MM.1S (cell line): ENCODE results near the gene EDAR.

Experiments used
- DNase-seq: peaks from one replicate; pipeline ENCODE4 v3.0.0-alpha.2; 2015
- H2AFZ ChIP-seq: fragments of 300-600 bp; sonication (generic); 2 replicates; pipeline ENCODE4 v1.6.0; 2016; ENCODE audit warnings: antibody characterized with exemption, low read length
- H3F3A ChIP-seq: fragments of 300-600 bp; sonication (generic); 2 replicates; pipeline ENCODE4 v1.6.1; 2016; ENCODE audit warnings: mild to moderate bottlenecking, antibody characterized with exemption, low read length, moderate library complexity, mixed read lengths; ENCODE audit not compliant: insufficient read depth
- H3K27ac ChIP-seq: fragments of 300-600 bp; sonication (generic); 2 replicates; pipeline ENCODE4 v1.5.1; 2016; ENCODE audit warnings: mild to moderate bottlenecking, low read length
- H3K27me3 ChIP-seq: fragments of 300-600 bp; sonication (generic); replicated peaks from 2 replicates; pipeline ENCODE4 v1.6.0; 2016; ENCODE audit warnings: low read length; ENCODE audit not compliant: insufficient read depth
- H3K36me3 ChIP-seq: fragments of 300-600 bp; sonication (generic); replicated peaks from 2 replicates; pipeline ENCODE4 v1.6.1; 2016; ENCODE audit warnings: mild to moderate bottlenecking, low read length, mixed read lengths; ENCODE audit not compliant: insufficient read depth
- H3K4me1 ChIP-seq: fragments of 300-600 bp; sonication (generic); 2 replicates; pipeline ENCODE4 v1.6.1; 2016; ENCODE audit warnings: low read length, mixed read lengths
- H3K4me2 ChIP-seq: fragments of 300-600 bp; sonication (generic); 2 replicates; pipeline ENCODE4 v1.6.0; 2016; ENCODE audit warnings: low read depth, low read length
- H3K4me3 ChIP-seq: fragments of 300-600 bp; sonication (generic); 2 replicates; pipeline ENCODE4 v1.5.1; 2016; ENCODE audit warnings: low read length, mixed read lengths
- H3K79me2 ChIP-seq: fragments of 300-600 bp; sonication (generic); 2 replicates; pipeline ENCODE4 v1.6.1; 2016; ENCODE audit warnings: mixed run types, low read length, mixed read lengths
- H3K9ac ChIP-seq: fragments of 300-600 bp; sonication (generic); 2 replicates; pipeline ENCODE4 v1.6.1; 2016; ENCODE audit warnings: low read length, mixed read lengths
- H3K9me2 ChIP-seq: fragments of 300-600 bp; sonication (generic); replicated peaks from 2 replicates; pipeline ENCODE4 v1.6.1; 2016; ENCODE audit warnings: mild to moderate bottlenecking, low read length, mixed read lengths; ENCODE audit not compliant: insufficient read depth
- H3K9me3 ChIP-seq: fragments of 300-600 bp; sonication (generic); replicated peaks from 2 replicates; pipeline ENCODE4 v1.6.1; 2016; ENCODE audit warnings: mild to moderate bottlenecking, low read length, mixed read lengths; ENCODE audit not compliant: insufficient read depth
- H4K20me1 ChIP-seq: fragments of 300-600 bp; sonication (generic); 2 replicates; pipeline ENCODE4 v1.6.1; 2016; ENCODE audit warnings: mild to moderate bottlenecking, low read length, moderate library complexity, mixed read lengths; ENCODE audit not compliant: insufficient read depth
- EZH2 ChIP-seq: fragments of 300-600 bp; sonication (generic); optimal IDR thresholded peaks from 2 replicates; pipeline ENCODE3; 2017; ENCODE audit warnings: low read depth, mild to moderate bottlenecking, antibody characterized with exemption, low read length, mixed read lengths
- EZH2phosphoT487 ChIP-seq: fragments of 300-600 bp; sonication (generic); IDR thresholded peaks from 2 replicates; pipeline ENCODE4 v1.6.1; 2018; ENCODE audit warnings: antibody characterized with exemption, low read length
- TF ChIP-seq, protein P1 (sequence below): fragments of 300-600 bp; sonication (generic); IDR thresholded peaks from 2 replicates; pipeline ENCODE4 v1.5.1; 2016; ENCODE audit warnings: antibody characterized with exemption, low read length, mixed read lengths

The EDAR gene

DNA sequence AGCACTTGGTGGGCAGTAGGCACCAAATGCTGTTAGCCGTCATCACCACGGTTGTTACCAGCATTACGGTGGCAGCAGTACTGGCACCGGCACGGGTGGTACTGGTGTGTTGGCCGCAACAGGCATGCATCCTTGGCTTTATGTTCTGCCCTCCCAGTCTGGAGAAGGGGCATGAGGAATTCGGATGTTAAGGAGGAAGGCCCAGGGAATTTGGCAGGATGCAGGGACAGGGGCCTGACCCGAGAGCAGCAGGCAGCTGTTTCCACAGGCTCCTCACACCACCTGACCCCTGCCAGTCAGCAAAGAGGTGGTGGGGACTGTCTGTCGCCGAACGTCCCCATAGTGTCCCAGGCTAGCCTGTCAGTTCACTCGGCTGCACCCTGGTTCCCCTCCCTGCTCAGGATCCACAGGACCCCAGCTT is 79.0 kb downstream of the EDAR start:
- Histone ChIP-seq H3K4me2 (no peak overlapping the region), H3K36me3 (no peaks in the 10 kb centered on the region), H3K9me3 (no peaks in the 10 kb centered on the region), H4K20me1 (no peaks in the 10 kb centered on the region), H2AFZ (no peak overlapping the region), H3K79me2 (no peaks in the 10 kb centered on the region), H3K27me3 (no peaks in the 10 kb centered on the region), H3K27ac (no peak overlapping the region), H3K4me3 (no peak overlapping the region), H3F3A (no peaks in the 10 kb centered on the region), H3K9ac (no peak overlapping the region), H3K9me2 (no peaks in the 10 kb centered on the region), H3K4me1 (no peaks in the 10 kb centered on the region)
- no peak for DNase-seq
- TF ChIP-seq EZH2phosphoT487 (no peak), EZH2 (no peak)
- TF ChIP-seq, protein P1, sequence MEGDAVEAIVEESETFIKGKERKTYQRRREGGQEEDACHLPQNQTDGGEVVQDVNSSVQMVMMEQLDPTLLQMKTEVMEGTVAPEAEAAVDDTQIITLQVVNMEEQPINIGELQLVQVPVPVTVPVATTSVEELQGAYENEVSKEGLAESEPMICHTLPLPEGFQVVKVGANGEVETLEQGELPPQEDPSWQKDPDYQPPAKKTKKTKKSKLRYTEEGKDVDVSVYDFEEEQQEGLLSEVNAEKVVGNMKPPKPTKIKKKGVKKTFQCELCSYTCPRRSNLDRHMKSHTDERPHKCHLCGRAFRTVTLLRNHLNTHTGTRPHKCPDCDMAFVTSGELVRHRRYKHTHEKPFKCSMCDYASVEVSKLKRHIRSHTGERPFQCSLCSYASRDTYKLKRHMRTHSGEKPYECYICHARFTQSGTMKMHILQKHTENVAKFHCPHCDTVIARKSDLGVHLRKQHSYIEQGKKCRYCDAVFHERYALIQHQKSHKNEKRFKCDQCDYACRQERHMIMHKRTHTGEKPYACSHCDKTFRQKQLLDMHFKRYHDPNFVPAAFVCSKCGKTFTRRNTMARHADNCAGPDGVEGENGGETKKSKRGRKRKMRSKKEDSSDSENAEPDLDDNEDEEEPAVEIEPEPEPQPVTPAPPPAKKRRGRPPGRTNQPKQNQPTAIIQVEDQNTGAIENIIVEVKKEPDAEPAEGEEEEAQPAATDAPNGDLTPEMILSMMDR: no peak

DNA sequence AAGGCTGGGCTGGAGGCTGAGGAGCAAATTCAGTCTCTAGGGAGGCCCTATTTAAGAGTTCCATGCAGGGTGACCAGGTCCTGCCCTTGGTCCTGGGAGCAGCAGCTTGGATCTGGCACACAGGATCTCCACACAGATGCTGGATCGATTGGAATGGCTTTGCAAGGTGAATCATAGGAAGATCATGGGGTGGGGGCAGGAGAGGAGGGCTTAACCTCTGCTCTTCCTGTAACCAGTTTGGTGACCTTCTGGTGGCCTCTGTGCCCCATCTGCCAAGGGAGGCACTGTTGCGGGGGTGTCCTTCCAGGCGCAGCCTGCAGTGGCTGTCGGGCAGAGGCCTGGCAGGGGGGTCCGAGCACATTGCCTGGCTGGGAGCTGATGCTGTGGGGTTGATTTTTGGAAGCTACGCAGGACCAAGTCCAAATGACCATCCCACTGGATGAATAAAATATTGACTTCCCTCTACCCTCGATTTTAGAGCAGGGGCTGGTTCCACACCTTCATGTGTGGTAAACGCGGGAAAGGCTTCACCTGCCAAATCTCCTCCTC is 79.7 kb downstream of the EDAR start:
- Histone ChIP-seq H3F3A (no peaks in the 10 kb centered on the region), H3K4me1 (no peaks in the 10 kb centered on the region), H3K9me3 (no peaks in the 10 kb centered on the region), H3K9ac (no peak overlapping the region), H3K4me2 (no peak overlapping the region), H4K20me1 (no peaks in the 10 kb centered on the region), H3K79me2 (no peaks in the 10 kb centered on the region), H2AFZ (no peak overlapping the region), H3K4me3 (no peak overlapping the region), H3K27me3 (no peaks in the 10 kb centered on the region), H3K36me3 (no peaks in the 10 kb centered on the region), H3K9me2 (no peaks in the 10 kb centered on the region), H3K27ac (no peak overlapping the region)
- DNase-seq: no peak
- no peak for TF ChIP-seq EZH2phosphoT487
- TF ChIP-seq EZH2: no peak
- TF ChIP-seq, protein P1: no peak

DNA sequence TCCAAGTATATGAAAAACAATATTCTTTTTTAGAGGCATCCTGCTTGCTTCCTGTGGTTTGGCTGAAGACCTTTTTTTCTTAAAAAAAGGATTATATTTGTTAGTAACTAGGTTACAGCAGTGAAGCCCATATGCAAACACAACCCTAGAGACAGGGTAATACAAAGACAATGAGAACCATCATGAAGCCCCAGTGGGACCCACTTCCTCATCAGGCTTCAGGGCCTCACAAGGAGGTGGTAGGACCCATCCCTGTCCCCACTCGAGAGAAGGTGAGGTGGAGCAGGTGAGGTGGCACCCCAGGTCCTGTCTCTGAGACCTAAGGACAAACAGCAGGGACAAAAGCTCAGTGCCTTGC is 80.3 kb downstream of the EDAR start:
- no peak overlapping the region for H2AFZ ChIP-seq
- no peaks in the 10 kb centered on the region for H3K79me2 ChIP-seq
- H4K20me1 ChIP-seq: no peaks in the 10 kb centered on the region
- DNase-seq: no peak
- H3K9me2 ChIP-seq: no peaks in the 10 kb centered on the region
- TF ChIP-seq EZH2phosphoT487 (no peak), EZH2 (no peak)
- TF ChIP-seq, protein P1: no peak
- H3K36me3 ChIP-seq: no peaks in the 10 kb centered on the region
- no peaks in the 10 kb centered on the region for H3F3A ChIP-seq
- no peaks in the 10 kb centered on the region for H3K9me3 ChIP-seq
- H3K9ac ChIP-seq: no peak overlapping the region
- H3K27me3 ChIP-seq: no peaks in the 10 kb centered on the region
- no peaks in the 10 kb centered on the region for H3K4me1 ChIP-seq
- H3K4me3 ChIP-seq: no peak overlapping the region
- H3K4me2 ChIP-seq: no peak overlapping the region
- H3K27ac ChIP-seq: no peak overlapping the region
